ENCODE data around the gene BCL2L13.

BCL2L13 gene

GRCh38 chr22:17716529-17716928 is 78.0 kb downstream of the BCL2L13 start:
- Histone ChIP-seq H3K27ac (no peak overlapping the region), H3K27me3 (ENCODE audit: insufficient read depth, low read depth, severe bottlenecking) (no peaks in the 10 kb centered on the region), H3K4me3 (ENCODE audit: low read depth, low read length) (no peak overlapping the region), H3K36me3 (no peaks in the 10 kb centered on the region), H3K9me3 (ENCODE audit: severe bottlenecking) (no peaks in the 10 kb centered on the region)
- no peak for DNase-seq
- no peak for TF ChIP-seq CTCF (IDR thresholded peaks at IDR 0.05; ENCODE audit: low read depth, low read length)

GRCh38 chr22:17717708-17718107 is 79.2 kb downstream of the BCL2L13 start:
- Histone ChIP-seq H3K27me3 (ENCODE audit: insufficient read depth, low read depth, severe bottlenecking) (no peaks in the 10 kb centered on the region), H3K36me3 (no peaks in the 10 kb centered on the region), H3K27ac (no peak overlapping the region), H3K9me3 (ENCODE audit: severe bottlenecking) (no peaks in the 10 kb centered on the region), H3K4me3 (ENCODE audit: low read depth, low read length) (no peak overlapping the region)
- no peak for DNase-seq
- no peak for TF ChIP-seq CTCF (IDR thresholded peaks at IDR 0.05; ENCODE audit: low read depth, low read length)

- no peak overlapping the region for H3K27ac ChIP-seq
- no peaks in the 10 kb centered on the region for H3K9me3 ChIP-seq (ENCODE audit: severe bottlenecking)
- no peaks in the 10 kb centered on the region for H3K36me3 ChIP-seq
- no peaks in the 10 kb centered on the region for H3K27me3 ChIP-seq (ENCODE audit: insufficient read depth, low read depth, severe bottlenecking)
- H3K4me3 ChIP-seq (ENCODE audit: low read depth, low read length) = no peak overlapping the region
- TF ChIP-seq CTCF (IDR thresholded peaks at IDR 0.05; ENCODE audit: low read depth, low read length) = no peak
- no peak for DNase-seq
Measured at GRCh38 chr22:17719911-17720310, 81.4 kb downstream of the BCL2L13 start.

- no peaks in the 10 kb centered on the region for H3K27me3 ChIP-seq (ENCODE audit: insufficient read depth, low read depth, severe bottlenecking)
Measured at GRCh38 chr22:17724241-17724640, 85.7 kb downstream of the BCL2L13 start.

GRCh38 chr22:17724678-17725499 is 86.3 kb downstream of the BCL2L13 start:
- DNase-seq = no peak

More at GRCh38 chr22:17724241-17724640, 85.7 kb downstream of the BCL2L13 start:
- no peak for DNase-seq
- Histone ChIP-seq H3K4me3 (ENCODE audit: low read depth, low read length) (no peak overlapping the region), H3K9me3 (ENCODE audit: severe bottlenecking) (no peaks in the 10 kb centered on the region), H3K36me3 (peaks cover 9% of the 10 kb centered on the region), H3K27ac (no peak overlapping the region)
- TF ChIP-seq CTCF (IDR thresholded peaks at IDR 0.05; ENCODE audit: low read depth, low read length) = no peak

More at GRCh38 chr22:17724678-17725499, 86.3 kb downstream of the BCL2L13 start:
- no peak for TF ChIP-seq CTCF (IDR thresholded peaks at IDR 0.05; ENCODE audit: low read depth, low read length)
- H3K27ac ChIP-seq = no peak overlapping the region
- no peak overlapping the region for H3K4me3 ChIP-seq (ENCODE audit: low read depth, low read length)
- no peaks in the 10 kb centered on the region for H3K27me3 ChIP-seq (ENCODE audit: insufficient read depth, low read depth, severe bottlenecking)
- no peaks in the 10 kb centered on the region for H3K9me3 ChIP-seq (ENCODE audit: severe bottlenecking)
- peaks cover 15% of the 10 kb centered on the region for H3K36me3 ChIP-seq
